Activated T-cell treated with anti-CD3 and anti-CD28 coated beads, Interleukin-2, amount 50 U/mL, for 48 hours (primary cell): Measurements from ENCODE around the gene TUT4.

Experiments used
- DNase-seq, 2 experiments: peaks; one replicate each; pipeline ENCODE4 v3.0.0-alpha.2; 2020

The TUT4 gene

DNA sequence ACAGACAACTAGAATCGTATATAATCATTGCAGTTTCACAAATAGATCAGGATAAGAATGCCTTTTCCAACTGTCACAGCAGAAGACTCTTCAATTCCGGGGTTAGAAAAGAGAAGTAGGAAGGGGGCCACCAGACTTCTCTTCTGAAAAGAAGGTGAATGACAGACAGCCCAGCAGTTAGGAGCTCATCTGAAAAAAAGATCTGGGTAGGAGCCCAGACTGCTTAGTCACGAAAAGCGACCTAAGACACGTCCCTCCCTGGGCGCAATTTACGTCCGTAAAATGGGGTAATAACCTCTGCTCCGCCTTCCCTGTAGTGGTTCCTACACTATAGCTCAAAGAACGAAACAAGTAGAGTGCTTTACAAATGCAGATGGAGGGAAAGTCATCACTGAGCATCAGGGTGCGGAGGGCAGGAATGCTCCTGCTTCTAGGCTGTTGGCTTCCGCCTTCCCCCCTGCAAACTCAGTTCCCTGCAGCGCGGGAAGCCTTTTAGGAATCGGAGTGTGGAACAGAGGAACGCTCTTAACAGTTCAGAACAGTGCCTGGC, 149.3 kb downstream of the TUT4 start:
- peak in 1 of 2 experiments; percentile 68 for DNase-seq

DNA sequence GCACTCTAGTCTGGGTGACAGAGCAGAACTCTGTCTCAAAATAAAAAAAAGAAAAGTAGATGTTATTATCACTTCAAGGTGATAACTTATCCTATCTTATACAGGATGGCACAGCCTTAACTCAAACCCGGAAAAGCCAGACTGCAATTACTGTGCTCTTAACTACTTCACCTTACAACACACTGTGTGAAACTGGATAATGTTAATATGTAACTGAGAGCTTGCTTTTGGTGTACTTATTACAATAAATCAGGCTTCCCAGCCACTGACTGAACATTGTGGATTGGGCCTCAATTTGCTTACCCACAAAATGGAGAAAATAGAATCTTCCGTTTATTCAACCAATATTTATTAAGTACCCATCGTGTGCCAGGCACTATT, 150.0 kb downstream of the TUT4 start:
- no peak for DNase-seq

DNA sequence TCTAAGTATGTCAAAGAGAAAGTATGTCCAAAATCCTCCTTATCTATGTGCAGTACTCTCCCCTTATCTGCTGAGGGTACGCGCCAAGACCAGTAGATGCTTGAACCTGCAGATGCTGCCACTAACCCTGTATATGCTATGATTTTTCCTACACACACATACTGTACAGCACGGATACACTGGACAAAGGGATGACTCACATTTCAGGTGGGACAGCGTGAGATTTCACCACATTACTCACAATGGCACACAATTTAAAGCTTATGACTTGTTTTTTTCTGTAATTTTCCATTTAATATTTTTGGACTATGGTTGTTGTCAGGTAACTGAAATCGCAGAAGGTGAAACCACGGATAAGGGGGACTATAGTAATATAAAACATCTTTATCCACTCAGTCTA, 152.8 kb downstream of the TUT4 start:
- no peak for DNase-seq

DNA sequence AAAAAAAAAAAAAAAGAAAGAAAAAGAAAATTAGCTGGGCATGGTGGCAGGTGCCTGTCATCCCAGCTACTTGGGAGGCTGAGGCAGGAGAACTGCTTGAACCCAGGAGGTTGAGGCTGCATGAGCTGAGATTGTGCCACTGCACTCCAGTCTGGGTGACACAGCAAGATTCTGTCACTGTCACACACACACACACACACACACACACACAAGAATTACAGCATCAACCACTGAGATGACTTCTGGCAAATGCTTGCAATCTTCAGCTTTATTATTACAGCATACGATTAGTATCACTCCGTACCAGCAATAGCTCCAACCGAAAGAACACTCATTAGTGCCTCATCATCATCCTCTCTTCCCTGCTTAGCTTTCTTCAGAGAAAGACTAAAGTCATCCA, 153.3 kb downstream of the TUT4 start:
- no peak for DNase-seq

DNA sequence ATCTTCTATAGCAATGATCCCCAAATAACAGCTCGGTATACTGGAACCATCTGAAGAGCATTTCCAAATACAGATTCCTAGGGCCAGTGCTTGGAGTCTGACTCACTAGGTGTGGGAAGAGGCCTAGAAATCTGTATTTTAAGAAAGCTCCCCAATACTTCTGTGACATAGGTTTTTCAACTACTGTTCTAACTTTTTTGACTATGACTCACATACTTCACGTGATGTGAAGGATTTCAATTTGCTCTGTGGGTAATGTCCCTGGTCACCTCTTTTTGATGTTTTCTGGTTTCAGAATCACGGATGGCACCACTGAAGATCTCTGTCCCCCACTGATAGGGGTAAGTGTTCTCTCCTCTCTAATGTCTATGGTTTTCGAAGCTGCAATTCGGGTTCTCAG, 159.7 kb downstream of the TUT4 start:
- no peak for DNase-seq

DNA sequence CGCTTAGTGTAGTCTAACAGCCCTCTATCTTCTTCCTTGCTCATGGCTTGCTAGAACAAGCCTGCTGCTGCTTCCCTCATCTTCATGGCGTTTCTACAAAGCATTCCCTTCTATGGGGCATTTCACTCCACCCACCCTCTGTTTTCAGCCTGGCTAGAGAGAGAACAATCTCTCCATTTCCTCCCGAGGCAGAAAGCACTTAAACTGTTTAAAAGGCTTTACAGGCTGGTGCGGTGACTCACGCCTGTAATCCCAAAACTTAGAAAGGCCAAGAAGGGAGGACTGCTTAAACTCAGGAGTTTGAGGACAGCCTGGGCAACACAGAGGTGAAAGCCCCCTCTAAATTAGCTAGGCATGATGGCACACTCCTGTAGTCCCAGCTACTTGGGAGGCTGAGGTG, 166.4 kb downstream of the TUT4 start:
- no peak for DNase-seq

DNA sequence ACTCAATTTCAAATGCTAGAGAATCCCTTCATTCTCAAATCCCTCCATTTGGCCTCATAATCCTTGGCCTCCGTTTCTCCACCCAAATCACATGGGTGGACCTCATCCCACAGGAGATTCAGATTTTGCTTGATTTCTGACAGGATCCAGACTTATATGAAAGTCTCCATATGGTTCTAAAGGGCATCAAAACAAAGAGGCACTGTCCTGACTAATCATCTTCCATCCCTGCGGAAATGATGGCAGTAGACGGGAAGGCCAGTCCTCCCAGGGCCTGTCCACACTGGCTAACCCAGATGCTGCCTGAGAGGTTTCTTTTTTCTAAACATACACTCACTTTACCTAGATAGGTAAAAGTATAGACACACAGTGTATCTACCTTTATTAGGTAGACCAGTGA, 167.5 kb downstream of the TUT4 start:
- DNase-seq = no peak
